ELR (cell line): Measurements from ENCODE around the gene WAPL.
"Not testable (repeated sequence)": the region's sequence is repeated elsewhere in the genome, so short reads cannot be mapped to it uniquely, and the experiment has no call there.

Experiments used
- DNase-seq: peaks from one replicate; pipeline ENCODE4 v3.0.0-alpha.2; 2015; ENCODE audit warnings: low read depth

WAPL gene

DNA sequence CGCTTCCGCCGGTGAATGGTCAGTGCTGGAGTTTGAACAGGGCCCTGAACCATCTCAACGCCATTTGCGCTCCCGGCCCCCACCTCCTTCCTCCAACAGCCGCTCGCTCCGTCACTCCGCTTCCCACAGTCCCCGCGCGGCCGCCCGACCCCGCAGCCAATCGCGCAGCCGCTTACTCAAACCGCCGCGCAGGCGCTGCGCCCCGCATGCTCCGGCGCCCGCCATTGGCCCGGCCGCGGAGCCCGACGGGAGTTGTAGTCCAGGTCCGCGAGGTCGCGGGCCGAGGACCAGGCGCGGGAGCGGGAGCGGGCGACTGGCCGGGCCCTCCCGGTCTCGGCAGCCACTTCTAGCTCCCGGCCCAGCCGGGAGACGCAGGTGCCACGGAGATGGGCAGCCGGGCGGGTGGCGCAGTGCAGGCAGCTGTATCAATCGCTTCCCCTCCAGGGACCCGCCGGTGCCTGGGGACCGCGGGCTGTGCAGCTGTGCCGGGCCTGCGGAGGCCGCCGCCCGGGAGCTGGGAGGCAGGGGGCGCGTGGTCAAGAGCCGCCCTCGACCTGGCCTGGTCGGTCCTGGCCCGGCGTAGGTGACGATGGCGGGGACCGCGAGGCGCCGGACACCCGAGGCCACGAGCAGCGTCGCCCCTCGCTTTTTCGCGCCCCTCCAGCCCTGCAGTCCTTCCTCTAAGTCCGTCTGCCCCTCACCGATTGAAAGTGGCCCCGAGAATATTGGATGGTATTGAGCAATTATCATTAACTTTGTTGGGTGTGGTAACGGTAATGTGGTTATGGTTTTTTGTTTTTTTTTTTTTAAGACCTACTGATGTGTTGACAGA is at the start of gene WAPL:
TSS of gene WAPL (minus strand) at position 115 of the 832 bp plus-strand sequence. CDS start 3,723 bp downstream, outside the sequence.
- DNase-seq, result peak; percentile 93

DNA sequence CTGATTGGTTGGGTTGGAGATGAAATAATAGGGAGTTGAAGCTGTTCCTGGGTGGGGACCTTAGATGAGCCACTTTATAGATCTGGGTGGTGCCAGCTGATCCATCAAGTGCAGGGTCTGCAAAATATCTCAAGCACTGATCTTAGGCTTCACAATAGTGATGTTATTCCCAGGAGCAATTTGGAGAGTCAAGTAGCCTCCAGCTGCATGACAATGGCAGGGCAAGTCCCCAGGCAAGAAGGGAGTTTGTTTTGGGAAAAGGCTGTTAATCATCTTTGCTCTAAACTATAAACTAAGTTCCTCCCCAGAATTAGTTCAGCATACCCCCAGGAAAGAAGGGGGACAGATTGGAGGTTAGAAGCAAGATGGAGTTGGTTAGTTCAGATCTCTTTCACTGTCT is 47.7 kb upstream of the WAPL start:
- DNase-seq, result no peak

DNA sequence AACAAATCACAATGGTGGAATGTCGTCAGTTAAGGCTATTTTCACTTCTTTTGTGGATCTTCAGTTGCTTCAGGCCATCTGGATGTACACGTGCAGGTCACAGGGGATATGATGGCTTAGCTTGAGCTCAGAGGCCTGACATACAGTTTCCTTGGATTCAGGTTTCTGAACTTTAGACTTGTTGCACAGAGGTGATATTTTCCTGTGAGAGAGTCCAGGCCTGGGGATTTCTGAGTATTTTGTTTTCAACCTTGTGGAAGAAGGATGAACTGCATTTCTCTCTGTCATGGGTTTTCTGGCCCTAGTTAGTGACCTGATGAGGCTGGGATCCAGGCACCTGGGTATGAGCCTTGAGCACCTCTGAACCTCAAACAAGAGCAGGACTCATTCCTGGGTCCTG is 44.9 kb upstream of the WAPL start:
- peak; percentile 7 for DNase-seq

GRCh38 chr10:86563338-86563737 is 41.7 kb upstream of the WAPL start:
- not testable (repeated sequence) for DNase-seq

- peak; percentile 27 for DNase-seq
These were observed 37.1 kb upstream of the WAPL start for GRCh38 chr10:86558695-86559094.

DNA sequence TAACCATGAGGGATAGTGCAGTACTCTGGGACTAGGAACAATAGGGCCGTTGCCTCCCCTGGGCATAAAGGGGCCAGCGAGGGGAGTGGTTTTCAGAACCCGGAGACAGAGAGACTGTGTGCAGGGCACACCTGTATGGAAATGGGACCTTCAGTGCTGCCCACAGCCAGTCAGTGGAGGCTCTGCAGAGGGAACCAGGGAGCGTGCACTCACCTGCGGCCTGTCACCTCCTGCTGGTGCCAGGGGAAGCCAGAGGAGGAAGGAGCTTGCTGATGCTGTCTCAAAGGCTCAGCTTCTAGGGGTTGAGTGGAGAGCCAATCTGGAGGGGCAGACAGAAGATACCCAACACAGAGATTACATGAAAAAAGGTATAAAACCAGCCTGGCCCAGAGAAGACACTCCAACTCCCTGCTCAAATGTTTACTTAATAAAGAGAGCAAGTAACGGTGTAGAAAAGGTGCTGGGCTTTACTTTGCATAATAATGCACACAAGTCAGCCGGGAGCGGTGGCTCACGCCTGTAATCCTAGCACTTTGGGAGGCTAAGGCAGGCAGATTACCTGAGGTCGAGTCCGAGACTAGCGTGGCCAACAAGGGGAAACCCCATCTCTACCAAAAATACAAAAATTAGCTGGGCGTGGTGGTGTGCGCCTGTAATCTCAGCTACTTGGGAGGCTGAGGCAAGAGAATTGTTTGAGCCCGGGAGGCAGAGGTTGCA is 35.5 kb upstream of the WAPL start:
- no peak for DNase-seq

DNA sequence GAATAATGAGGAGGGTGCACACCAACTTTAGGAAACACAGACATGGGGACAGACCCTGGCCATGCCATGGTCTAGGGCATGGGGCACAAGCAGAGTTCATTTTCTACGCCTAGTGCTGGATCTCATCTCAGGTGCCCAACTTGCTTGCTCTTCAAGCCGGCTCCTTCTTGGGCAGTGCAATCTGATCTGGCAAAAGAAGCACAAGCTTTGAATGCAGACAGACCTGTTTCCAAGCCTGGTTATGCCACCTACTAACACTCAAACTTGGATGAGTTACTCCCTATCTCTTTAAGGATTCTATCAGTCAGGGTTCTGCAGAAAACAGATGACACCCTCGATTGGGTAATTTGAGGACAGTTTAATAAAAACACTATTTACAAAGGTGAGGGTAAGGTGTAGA is 34.9 kb upstream of the WAPL start:
- no peak for DNase-seq

DNA sequence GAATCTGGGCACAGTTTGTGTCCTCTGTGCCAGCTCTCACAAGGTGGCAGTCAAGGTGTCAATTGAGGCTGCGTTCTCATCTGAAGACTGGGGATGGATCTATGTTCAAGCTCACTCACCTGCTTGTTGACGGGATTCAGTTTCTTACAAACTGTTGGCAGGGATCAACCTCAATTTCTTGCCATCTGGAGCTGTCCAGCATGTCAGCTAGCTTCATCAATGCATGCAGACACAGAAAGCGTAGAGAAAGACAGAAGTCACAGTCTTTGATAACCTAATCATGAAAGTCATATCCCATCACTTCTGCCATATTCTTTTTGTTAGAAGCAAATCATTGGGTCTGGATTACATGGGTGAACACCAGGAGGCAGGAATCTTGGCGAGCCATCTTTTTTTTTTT is 32.0 kb upstream of the WAPL start:
- no peak for DNase-seq

DNA sequence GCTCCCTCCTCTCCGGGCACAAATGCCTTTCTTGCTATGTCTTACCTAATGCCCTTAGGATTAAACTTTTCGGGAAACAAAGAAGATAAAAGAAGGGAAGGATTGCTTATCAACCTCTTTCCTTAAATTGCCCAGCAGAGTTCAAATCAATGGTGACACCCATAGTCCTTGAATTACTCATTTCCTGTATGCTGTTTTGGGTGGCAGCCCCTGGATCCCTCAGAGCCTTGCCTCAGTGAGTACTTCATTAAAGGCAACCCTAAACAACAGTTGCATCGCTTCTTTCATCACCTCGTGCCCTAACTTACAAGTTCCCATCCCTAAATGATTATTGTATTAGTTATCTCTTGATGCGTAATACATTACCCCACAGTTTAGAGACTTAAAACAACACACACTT is 31.6 kb upstream of the WAPL start:
- DNase-seq, result no peak

DNA sequence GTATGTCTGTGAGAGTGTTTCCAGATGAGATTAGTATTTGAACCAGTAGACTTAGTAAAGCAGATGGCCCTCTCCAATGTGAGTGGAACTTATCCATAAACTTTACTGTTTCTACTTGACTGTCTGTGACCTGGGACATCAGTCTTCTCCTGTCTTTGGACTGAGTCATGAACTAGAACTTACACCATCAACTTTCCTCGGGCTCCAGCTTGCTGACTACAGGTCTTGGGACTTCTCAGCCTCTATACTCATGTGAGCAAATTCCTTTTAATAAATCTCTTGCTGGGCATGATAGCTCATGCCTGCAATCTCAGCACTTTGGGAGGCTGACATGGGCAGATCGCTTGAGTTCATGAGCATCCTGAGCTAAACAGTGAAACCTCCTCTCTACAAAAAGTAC is 25.7 kb upstream of the WAPL start:
- no peak for DNase-seq

GRCh38 chr10:86545101-86545500 is 23.5 kb upstream of the WAPL start:
- no peak for DNase-seq

GRCh38 chr10:86540016-86540415 is 18.4 kb upstream of the WAPL start:
- no peak for DNase-seq

DNA sequence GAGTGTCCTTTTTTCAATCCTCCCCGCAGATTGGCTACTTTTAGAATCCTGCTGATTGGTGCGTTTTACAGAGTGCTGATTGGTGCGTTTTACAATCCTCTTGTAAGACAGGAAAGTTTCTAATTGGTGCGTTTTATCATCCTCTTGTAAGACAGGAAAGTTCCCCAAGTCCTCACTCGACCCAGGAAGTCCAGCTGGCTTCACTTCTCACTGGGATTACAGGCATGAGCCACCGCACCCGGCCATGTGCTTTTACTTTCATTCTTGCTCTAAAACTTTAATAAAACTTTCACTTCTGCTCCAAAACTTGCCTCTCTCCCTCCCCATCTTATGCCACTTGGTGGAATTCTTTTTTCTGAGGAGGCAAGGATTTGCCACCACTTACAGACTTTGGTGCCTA is 17.0 kb upstream of the WAPL start:
- DNase-seq, result no peak

- not testable (repeated sequence) for DNase-seq
These were observed 16.4 kb upstream of the WAPL start for GRCh38 chr10:86538040-86538439.

DNA sequence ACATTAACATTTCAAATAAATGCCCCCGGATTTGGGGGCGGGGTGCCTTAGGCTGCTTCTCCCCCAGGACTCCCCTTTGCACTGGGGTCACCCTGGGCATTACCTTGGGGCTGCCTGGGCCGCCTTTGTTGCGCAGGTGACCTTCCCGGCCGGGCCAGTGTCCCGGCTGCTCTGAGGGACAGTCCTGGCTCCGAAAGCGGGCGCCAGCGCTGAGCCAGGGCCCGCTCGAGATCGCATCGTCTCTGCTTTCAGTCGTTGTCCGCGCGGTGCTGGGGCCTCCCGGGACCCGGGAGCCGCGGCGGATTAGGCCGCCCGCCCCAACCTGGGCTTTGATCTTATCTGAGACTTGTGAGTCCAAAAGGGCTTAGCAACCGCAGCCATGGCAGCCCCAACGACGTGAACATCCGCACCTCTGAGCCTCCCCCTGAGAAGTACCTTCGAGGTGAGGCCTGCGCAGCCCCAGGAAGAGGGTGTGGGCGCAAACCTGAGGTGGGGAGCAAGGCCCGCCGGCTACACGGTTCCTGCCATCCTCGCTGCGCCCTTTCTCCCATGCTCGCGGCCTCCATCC is 14.8 kb upstream of the WAPL start:
- DNase-seq, result no peak

- peak; percentile 42 for DNase-seq
These were observed 13.7 kb upstream of the WAPL start for GRCh38 chr10:86535132-86535882.

GRCh38 chr10:86533328-86533727 is 11.7 kb upstream of the WAPL start:
- no peak for DNase-seq

DNA sequence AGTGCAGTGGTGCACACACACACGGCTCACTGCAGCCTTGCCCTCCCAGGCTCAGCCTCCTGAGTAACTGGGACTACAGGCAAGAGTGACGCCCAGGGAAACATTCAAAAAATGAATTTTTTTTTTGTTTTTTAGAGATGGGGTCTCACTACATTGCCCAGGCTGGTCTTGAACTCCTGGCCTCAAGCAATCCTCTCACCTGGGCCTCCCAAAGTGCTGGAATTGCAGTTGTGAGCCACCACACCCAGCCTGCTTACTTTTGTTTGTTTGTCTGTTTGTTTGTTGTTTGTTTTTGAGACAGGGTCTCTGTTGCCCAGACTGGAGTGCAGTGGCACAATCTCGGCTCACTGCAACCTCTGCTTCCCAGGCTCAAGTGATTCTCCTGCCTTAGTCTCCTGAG is 7.1 kb upstream of the WAPL start:
- DNase-seq, result not testable (repeated sequence)

GRCh38 chr10:86526606-86527005 is 5.0 kb upstream of the WAPL start:
- DNase-seq, result no peak

- not testable (repeated sequence) for DNase-seq
These were observed 4.1 kb upstream of the WAPL start for GRCh38 chr10:86525713-86526112.

GRCh38 chr10:86524225-86524962 is 2.8 kb upstream of the WAPL start:
- no peak for DNase-seq

DNA sequence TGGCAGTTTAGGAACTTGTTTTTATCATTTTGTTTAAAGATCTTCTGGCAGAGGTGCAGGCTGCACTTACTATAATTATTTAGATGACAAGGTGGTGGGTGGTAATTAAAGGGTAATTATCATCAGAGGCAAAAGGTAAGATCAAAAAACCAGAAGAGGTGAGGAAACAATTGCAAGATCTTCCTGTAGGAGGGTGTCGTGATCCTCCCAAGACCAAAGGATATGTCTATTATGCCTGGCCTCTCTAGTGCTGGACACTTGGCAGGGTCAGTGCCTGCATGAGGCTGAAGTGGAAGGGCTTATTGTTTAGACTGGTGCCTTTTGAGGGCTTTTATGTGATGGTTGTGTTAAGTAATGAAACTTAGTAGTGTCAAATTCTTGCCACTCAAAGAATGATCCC is 1.8 kb upstream of the WAPL start:
- DNase-seq, result peak; percentile 42
